BE2C (cell line): Measurements from ENCODE around the gene ANKRD6.

Source experiments
- DNase-seq: peaks from one replicate; pipeline ENCODE4 v3.0.0-alpha.2; 2020
- H3K27me3 ChIP-seq: fragments of 250-450 bp; sonication (Bioruptor Pico); 2 replicates; pipeline ENCODE4 v1.5.1; 2020; ENCODE audit warnings: mild to moderate bottlenecking
- H3K36me3 ChIP-seq: fragments of 250-450 bp; sonication (Bioruptor Pico); 2 replicates; pipeline ENCODE4 v1.5.1; 2020; ENCODE audit warnings: mild to moderate bottlenecking
- H3K4me1 ChIP-seq: fragments of 250-450 bp; sonication (Bioruptor Pico); 2 replicates; pipeline ENCODE4 v1.5.1; 2020
- H3K4me3 ChIP-seq: 2 replicates; pipeline ENCODE4 v1.5.1; 2011; ENCODE audit warnings: low read depth, low read length
- H3K9me3 ChIP-seq: fragments of 250-450 bp; sonication (Bioruptor Pico); 2 replicates; pipeline ENCODE4 v1.5.1; 2020
- CTCF ChIP-seq: IDR thresholded peaks from 2 replicates; pipeline ENCODE4 v1.5.1; 2012; ENCODE audit warnings: mild to moderate bottlenecking, low read depth, low read length

ANKRD6 gene

GRCh38 chr6:89555031-89555430 lies 122.1 kb downstream of the ANKRD6 start:
- H3K36me3 ChIP-seq = no peaks in the 10 kb centered on the region
- no peaks in the 10 kb centered on the region for H3K9me3 ChIP-seq
- TF ChIP-seq CTCF = no peak
- H3K4me3 ChIP-seq = no peak overlapping the region
- peaks cover 2% of the 10 kb centered on the region; the same call in 1 of the 2 replicates for H3K27me3 ChIP-seq
- H3K4me1 ChIP-seq = no peaks in the 10 kb centered on the region
- no peak for DNase-seq

DNA sequence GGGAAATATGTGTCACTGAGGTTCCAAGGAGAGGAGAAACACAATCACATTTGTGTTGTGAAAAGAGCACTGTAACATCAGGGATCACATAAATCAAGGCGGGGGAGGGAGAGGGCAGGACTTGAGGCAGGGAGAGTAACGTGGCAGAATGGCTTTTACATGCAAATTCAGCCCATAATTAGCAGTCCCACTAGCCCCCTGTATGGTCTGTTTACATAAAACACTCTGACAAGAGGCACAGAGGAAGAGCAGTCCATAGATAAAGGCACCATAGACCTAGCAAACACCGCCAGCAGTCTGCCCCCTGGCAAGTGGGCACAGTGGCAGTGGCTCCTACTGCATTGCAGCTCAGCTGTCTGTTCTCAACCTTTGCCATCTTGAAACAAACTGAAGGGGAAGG lies 122.9 kb downstream of the ANKRD6 start:
- no peak overlapping the region for H3K4me3 ChIP-seq
- H3K9me3 ChIP-seq = no peaks in the 10 kb centered on the region
- no peaks in the 10 kb centered on the region for H3K36me3 ChIP-seq
- no peak for DNase-seq
- no peaks in the 10 kb centered on the region for H3K4me1 ChIP-seq
- peaks cover 7% of the 10 kb centered on the region for H3K27me3 ChIP-seq
- no peak for TF ChIP-seq CTCF

GRCh38 chr6:89559487-89559886 lies 126.5 kb downstream of the ANKRD6 start:
- Histone ChIP-seq H3K4me3 (no peak overlapping the region), H3K36me3 (no peaks in the 10 kb centered on the region), H3K4me1 (no peaks in the 10 kb centered on the region), H3K9me3 (no peaks in the 10 kb centered on the region), H3K27me3 (peaks cover 9% of the 10 kb centered on the region)
- no peak for TF ChIP-seq CTCF
- DNase-seq = no peak

- no peaks in the 10 kb centered on the region for H3K4me1 ChIP-seq
- TF ChIP-seq CTCF = peak; percentile 11; the same call in 1 of the 2 replicates
- no peaks in the 10 kb centered on the region for H3K9me3 ChIP-seq
- no peak for DNase-seq
- no peaks in the 10 kb centered on the region for H3K36me3 ChIP-seq
- peak overlapping the region; percentile 39 for H3K4me3 ChIP-seq
- H3K27me3 ChIP-seq = peaks cover 9% of the 10 kb centered on the region
These were observed 129.4 kb downstream of the ANKRD6 start for GRCh38 chr6:89562093-89562973.

DNA sequence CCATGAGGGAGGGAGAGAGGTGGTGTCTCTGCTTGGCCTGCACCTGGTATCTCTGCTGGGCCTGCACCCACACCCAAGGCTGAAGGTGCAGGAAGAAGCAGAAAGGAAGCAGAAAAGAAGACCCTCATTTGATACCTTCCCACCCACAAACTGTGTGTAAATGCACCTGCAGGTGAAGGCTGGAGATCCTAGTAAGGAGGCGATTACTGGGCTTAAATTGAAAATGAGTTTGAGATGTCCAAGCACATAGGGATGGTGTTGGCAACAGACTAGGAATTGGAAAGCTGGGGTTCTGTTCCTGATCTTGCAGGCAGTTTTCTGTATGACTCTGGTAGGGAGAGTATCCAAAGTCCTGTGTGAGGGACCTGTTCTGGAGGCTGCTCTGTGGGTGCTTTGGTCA lies 130.9 kb downstream of the ANKRD6 start:
- Histone ChIP-seq H3K27me3 (peaks cover 9% of the 10 kb centered on the region), H3K9me3 (no peaks in the 10 kb centered on the region), H3K36me3 (no peaks in the 10 kb centered on the region), H3K4me3 (no peak overlapping the region), H3K4me1 (no peaks in the 10 kb centered on the region)
- TF ChIP-seq CTCF = no peak
- DNase-seq = no peak

DNA sequence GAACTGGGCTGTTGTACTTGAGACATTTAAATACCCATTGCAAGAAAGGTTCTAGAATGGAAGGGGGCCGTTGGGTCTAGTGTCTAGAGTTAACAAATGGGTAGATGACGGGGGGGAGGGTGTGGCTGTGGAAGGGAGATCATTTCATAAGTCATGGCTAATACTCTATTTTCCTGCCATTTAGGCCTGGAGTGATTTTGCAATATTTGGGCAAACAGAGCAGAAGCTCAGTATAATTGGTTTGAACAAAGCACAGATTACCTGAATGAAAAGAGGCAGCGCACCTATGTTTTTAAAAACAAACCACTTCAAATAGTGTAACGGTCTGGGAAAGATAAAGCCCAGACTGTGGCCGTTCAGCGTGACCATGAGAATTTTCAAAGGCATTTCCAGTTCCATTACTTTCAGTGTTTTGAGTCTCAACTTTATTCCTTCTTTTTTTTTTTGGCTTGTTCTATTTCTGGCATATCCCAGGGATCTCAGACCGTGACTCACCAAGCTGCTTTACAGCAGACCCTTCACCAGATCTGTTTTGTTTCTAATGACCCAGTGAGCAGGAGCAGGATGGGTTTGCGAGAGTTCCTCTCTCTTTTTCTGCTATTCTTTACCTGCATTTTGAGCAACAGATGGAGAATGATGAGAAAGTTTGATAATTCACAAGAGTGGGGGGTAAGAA lies 131.9 kb downstream of the ANKRD6 start:
- TF ChIP-seq CTCF = no peak
- Histone ChIP-seq H3K9me3 (no peaks in the 10 kb centered on the region), H3K27me3 (peaks cover 9% of the 10 kb centered on the region), H3K4me1 (no peaks in the 10 kb centered on the region), H3K4me3 (no peak overlapping the region), H3K36me3 (no peaks in the 10 kb centered on the region)
- no peak for DNase-seq
